ENCODE data around the gene NOP14.
A peak's percentile ranks its signal among the peaks of the same experiment; 100 is the strongest.
"Not testable (repeated sequence)": the region's sequence is repeated elsewhere in the genome, so short reads cannot be mapped to it uniquely, and the experiment has no call there.

Gene NOP14

GRCh38 chr4:2963175-2963965 is at the start of gene NOP14, which contains the start of gene GRK4:
Gene NOP14, minus strand, starts transcription at chr4:2963406. Its CDS starts 87 bp downstream, at chr4:2963319.
Gene GRK4, plus strand, starts transcription at chr4:2963571. Its CDS starts 500 bp downstream, at chr4:2964071.
- peak; percentile 98 for DNase-seq

GRCh38 chr4:3011456-3012220 is 48.4 kb upstream of the NOP14 start:
- no peak for DNase-seq

- DNase-seq = no peak
These were observed 47.8 kb upstream of the NOP14 start for GRCh38 chr4:3010998-3011397.

GRCh38 chr4:3010577-3010976 is 47.4 kb upstream of the NOP14 start:
- DNase-seq = no peak

- no peak for DNase-seq
These were observed 46.2 kb upstream of the NOP14 start for GRCh38 chr4:3009422-3009821.

- no peak for DNase-seq
These were observed 44.5 kb upstream of the NOP14 start for GRCh38 chr4:3007724-3008123.

- DNase-seq = no peak
These were observed 33.2 kb upstream of the NOP14 start for GRCh38 chr4:2996415-2996814.

- DNase-seq = no peak
These were observed 32.5 kb upstream of the NOP14 start for GRCh38 chr4:2995546-2996265.

GRCh38 chr4:2994917-2995316 is 31.7 kb upstream of the NOP14 start:
- no peak for DNase-seq

GRCh38 chr4:2991243-2991642 is 28.0 kb upstream of the NOP14 start:
- no peak for DNase-seq

GRCh38 chr4:2983715-2984114 is 20.5 kb upstream of the NOP14 start:
- not testable (repeated sequence) for DNase-seq

- no peak for DNase-seq
These were observed 18.8 kb upstream of the NOP14 start for GRCh38 chr4:2982012-2982411.

GRCh38 chr4:2981256-2981819 is 18.1 kb upstream of the NOP14 start:
- no peak for DNase-seq

GRCh38 chr4:2977211-2978088 is 14.2 kb upstream of the NOP14 start:
- no peak for DNase-seq

GRCh38 chr4:2971275-2971674 is 8.1 kb upstream of the NOP14 start:
- no peak for DNase-seq

GRCh38 chr4:2968381-2968780 is 5.2 kb upstream of the NOP14 start:
- no peak for DNase-seq

GRCh38 chr4:2965262-2965661 is 2.1 kb upstream of the NOP14 start:
- DNase-seq = no peak

GRCh38 chr4:2964706-2965258 is 1.6 kb upstream of the NOP14 start:
- no peak for DNase-seq

- no peak for DNase-seq
These were observed 813 bp upstream of the NOP14 start for GRCh38 chr4:2963966-2964471.

- no peak for DNase-seq
These were observed 512 bp downstream of the NOP14 start for GRCh38 chr4:2962614-2963174.

- DNase-seq = no peak
These were observed 1.3 kb downstream of the NOP14 start for GRCh38 chr4:2961811-2962441.
